GM12878 (cell line): ENCODE measurements around the gene HSD17B14. TPM values are rescaled to one million over a fixed set of nuclear protein-coding genes. Genes with fewer than 3 reads are reported as not detected.

Source experiments
- ATF3 ChIP-seq: IDR thresholded peaks from 2 replicates; pipeline ENCODE4 v1.6.1; 2011; ENCODE audit warnings: low read depth, mild to moderate bottlenecking, low read length, moderate library complexity, borderline replicate concordance; ENCODE audit errors: extremely low read depth
- BACH1 ChIP-seq: fragments of 450-650 bp; IDR thresholded peaks from 2 replicates; pipeline ENCODE4 v1.6.1; 2017; ENCODE audit warnings: mild to moderate bottlenecking, borderline replicate concordance
- CEBPB ChIP-seq, 2 experiments: fragments of 150-350 bp in 1 of 2; IDR thresholded peaks; 2 replicates each; pipeline ENCODE4 v1.6.1; 2012 to 2014; ENCODE audit warnings: low read depth in 2 of 2, low read length in 2 of 2, borderline replicate concordance in 1 of 2, inconsistent platforms in 1 of 2
- E4F1 ChIP-seq: fragments of 450-650 bp; IDR thresholded peaks from 2 replicates; pipeline ENCODE4 v1.6.1; 2018; ENCODE audit warnings: borderline replicate concordance, mild to moderate bottlenecking; ENCODE audit not compliant: partially characterized antibody
- GABPA ChIP-seq: IDR thresholded peaks from 2 replicates; pipeline ENCODE4 v1.6.1; 2014; ENCODE audit warnings: antibody characterized with exemption, low read depth, mild to moderate bottlenecking, inconsistent platforms
- GATAD2B ChIP-seq: fragments of 450-650 bp; conservative IDR thresholded peaks from 2 replicates; pipeline ENCODE4 v1.6.1; 2017; ENCODE audit warnings: low read depth, mild to moderate bottlenecking, moderate library complexity
- KAT2A ChIP-seq: conservative IDR thresholded peaks from 2 replicates; pipeline ENCODE4 v1.6.1; 2011; ENCODE audit warnings: low read depth, low read length; ENCODE audit not compliant: control insufficient read depth
- KDM1A ChIP-seq: fragments of 200-600 bp; sonication (generic); IDR thresholded peaks from 2 replicates; pipeline ENCODE4 v1.6.1; 2016; ENCODE audit warnings: borderline replicate concordance
- NBN ChIP-seq: fragments of 450-650 bp; IDR thresholded peaks from 2 replicates; pipeline ENCODE4 v1.6.1; 2016
- NKRF ChIP-seq: fragments of 450-650 bp; conservative IDR thresholded peaks from 2 replicates; pipeline ENCODE4 v1.6.1; 2017; ENCODE audit warnings: mild to moderate bottlenecking, moderate library complexity
- NR2F1 ChIP-seq: fragments of 450-650 bp; conservative IDR thresholded peaks from 2 replicates; pipeline ENCODE4 v1.6.1; 2017; ENCODE audit warnings: mild to moderate bottlenecking
- POLR2A ChIP-seq: IDR thresholded peaks from 2 replicates; pipeline ENCODE4 v1.6.1; 2011; ENCODE audit warnings: low read depth, mild to moderate bottlenecking, low read length
- SREBF2 ChIP-seq: IDR thresholded peaks from 2 replicates; pipeline ENCODE4 v1.6.1; 2012; ENCODE audit warnings: mild to moderate bottlenecking, low read length
- TARDBP ChIP-seq: IDR thresholded peaks from 2 replicates; pipeline ENCODE4 v1.6.1; 2016; ENCODE audit warnings: borderline replicate concordance
- TCF12 ChIP-seq: IDR thresholded peaks from 2 replicates; pipeline ENCODE4 v1.6.1; 2011; ENCODE audit warnings: low read depth, mild to moderate bottlenecking, low read length
- ZNF217 ChIP-seq: fragments of 450-650 bp; IDR thresholded peaks from 2 replicates; pipeline ENCODE4 v1.6.1; 2017; ENCODE audit warnings: antibody characterized with exemption, mild to moderate bottlenecking
- ZNF24 ChIP-seq: fragments of 450-650 bp; IDR thresholded peaks from 2 replicates; pipeline ENCODE4 v1.6.1; 2017; ENCODE audit warnings: antibody characterized with exemption, mild to moderate bottlenecking
- ZNF592 ChIP-seq: fragments of 450-650 bp; IDR thresholded peaks from 2 replicates; pipeline ENCODE4 v1.6.1; 2017; ENCODE audit warnings: mild to moderate bottlenecking, moderate library complexity
- polyA plus RNA-seq, 11 experiments: library from polyadenylated mRNA; depleted of rRNA in 4 of 11; unstranded in 6 of 11; stranded (reverse) in 5 of 11; fragments of >200 nt; fragmentation: Nextera tagmentation in 4 of 11; fragmentation: Illumina TruSeq in 1 of 11; extraction: Ambion mirVana in 4 of 11; extraction: Trizol in 1 of 11; gene quantifications; 1 replicate in 1 of 11; 2 replicates in 10 of 11; pipeline versions ENCODE4 v1.2.1 to v1.2.3, GENCODE V29; 2011 to 2016; ENCODE audit warnings: inconsistent platforms in 2 of 11, missing spikeins in 2 of 11, low read depth in 1 of 11
- total RNA-seq, 4 experiments: library from RNA; depleted of rRNA in 3 of 4; stranded (reverse); fragments of >200 nt in 3 of 4; fragmentation: Illumina TruSeq in 1 of 4; extraction: Trizol in 1 of 4; gene quantifications; 2 replicates each; pipeline versions ENCODE4 v1.2.1 to v1.2.3, GENCODE V29; 2013 to 2021
- TF ChIP-seq, protein P1 (sequence below): fragments of 450-650 bp; IDR thresholded peaks from 2 replicates; pipeline ENCODE4 v1.6.1; 2014; ENCODE audit warnings: mild to moderate bottlenecking
- TF ChIP-seq, protein P2 (sequence below): IDR thresholded peaks from 2 replicates; pipeline ENCODE4 v1.6.1; 2012; ENCODE audit warnings: low read depth, low read length, improper control_type of control experiment

HSD17B14 gene
- total and polyA plus RNA-seq, 10 of the 15 experiments (the other 5 are each of a cell fraction or from before 2014, with no cell fraction given): 0.21 to 4.1 (median 0.61) TPM

GRCh38 chr19:48795055-48795684 lies 41.1 kb downstream of the HSD17B14 start (continued):
- TF ChIP-seq, protein P1, sequence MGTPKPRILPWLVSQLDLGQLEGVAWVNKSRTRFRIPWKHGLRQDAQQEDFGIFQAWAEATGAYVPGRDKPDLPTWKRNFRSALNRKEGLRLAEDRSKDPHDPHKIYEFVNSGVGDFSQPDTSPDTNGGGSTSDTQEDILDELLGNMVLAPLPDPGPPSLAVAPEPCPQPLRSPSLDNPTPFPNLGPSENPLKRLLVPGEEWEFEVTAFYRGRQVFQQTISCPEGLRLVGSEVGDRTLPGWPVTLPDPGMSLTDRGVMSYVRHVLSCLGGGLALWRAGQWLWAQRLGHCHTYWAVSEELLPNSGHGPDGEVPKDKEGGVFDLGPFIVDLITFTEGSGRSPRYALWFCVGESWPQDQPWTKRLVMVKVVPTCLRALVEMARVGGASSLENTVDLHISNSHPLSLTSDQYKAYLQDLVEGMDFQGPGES: 0 out of 2 replicates have a peak, but pooled peaks have one; percentile 35
- peak; percentile 92 for TF ChIP-seq GATAD2B
- 0 out of 2 replicates have a peak, but pooled peaks have one; percentile 46 for TF ChIP-seq GABPA
- no peak for TF ChIP-seq NR2F1
- no peak for TF ChIP-seq NKRF
- no peak for TF ChIP-seq ZNF217
- TF ChIP-seq KDM1A: no peak
- peak; percentile 82; the same call in 1 of the 2 replicates for TF ChIP-seq NBN
- TF ChIP-seq CEBPB (IDR thresholded peaks at IDR 0.05; ENCODE audit: borderline replicate concordance in 1 of 2, low read depth in 2 of 2, low read length in 2 of 2): no peak
- TF ChIP-seq TARDBP: peak; percentile 95
- no peak for TF ChIP-seq ZNF24
- no peak for TF ChIP-seq ZNF592
- no peak for TF ChIP-seq SREBF2
- TF ChIP-seq, protein P2, sequence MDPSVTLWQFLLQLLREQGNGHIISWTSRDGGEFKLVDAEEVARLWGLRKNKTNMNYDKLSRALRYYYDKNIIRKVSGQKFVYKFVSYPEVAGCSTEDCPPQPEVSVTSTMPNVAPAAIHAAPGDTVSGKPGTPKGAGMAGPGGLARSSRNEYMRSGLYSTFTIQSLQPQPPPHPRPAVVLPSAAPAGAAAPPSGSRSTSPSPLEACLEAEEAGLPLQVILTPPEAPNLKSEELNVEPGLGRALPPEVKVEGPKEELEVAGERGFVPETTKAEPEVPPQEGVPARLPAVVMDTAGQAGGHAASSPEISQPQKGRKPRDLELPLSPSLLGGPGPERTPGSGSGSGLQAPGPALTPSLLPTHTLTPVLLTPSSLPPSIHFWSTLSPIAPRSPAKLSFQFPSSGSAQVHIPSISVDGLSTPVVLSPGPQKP: peak; percentile 66
- no peak for TF ChIP-seq TCF12
- peak; percentile 62 for TF ChIP-seq POLR2A
- no peak for TF ChIP-seq KAT2A
- TF ChIP-seq ATF3: peak; percentile 60; the same call in 1 of the 2 replicates
- peak; percentile 65 for TF ChIP-seq E4F1
- peak; percentile 91 for TF ChIP-seq BACH1
